Measurements from ENCODE around the gene SMAD3. TPM values are rescaled to one million over a fixed set of nuclear protein-coding genes. Genes with fewer than 3 reads are reported as not detected.
"Not testable (repeated sequence)": the region's sequence is repeated elsewhere in the genome, so short reads cannot be mapped to it uniquely, and the experiment has no call there.

SMAD3 gene
- total and polyA plus RNA-seq, 10 of the 15 experiments (the other 5 are each of a cell fraction or from before 2014, with no cell fraction given), result 5.6 to 43.2 (median 16.0) TPM

DNA sequence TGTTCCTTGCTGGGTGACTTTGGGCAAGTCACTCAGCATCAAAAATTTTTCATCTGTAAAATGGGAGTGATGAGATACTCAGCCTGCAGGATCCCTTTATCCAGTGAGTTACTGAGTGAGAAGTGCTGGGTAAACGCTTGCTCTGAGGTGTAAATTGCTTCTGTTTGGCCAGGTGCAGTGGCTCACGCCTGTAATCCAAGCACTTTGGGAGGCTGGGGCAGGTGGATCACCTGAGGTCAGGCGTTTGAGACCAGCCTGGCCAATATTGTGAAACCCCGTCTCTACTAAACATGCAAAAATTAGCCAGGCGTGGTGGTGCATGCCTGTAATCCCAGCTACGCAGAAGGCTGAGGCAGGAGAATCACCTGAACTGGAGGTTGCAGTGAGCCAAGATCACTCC, 87.6 kb downstream of the SMAD3 start:
- 86% methylated on average over 6 of the region's 6 CpGs for WGBS (ENCODE audit: insufficient coverage, insufficient replicate concordance, low lambda C conversion rate, missing lambda C conversion rate)
- DNase-seq (ENCODE audit: low read depth, low spot score), result not testable (repeated sequence)
- H3K79me2 ChIP-seq (ENCODE audit: control insufficient read depth, insufficient read depth, low read length), result peaks cover 24% of the 10 kb centered on the region

DNA sequence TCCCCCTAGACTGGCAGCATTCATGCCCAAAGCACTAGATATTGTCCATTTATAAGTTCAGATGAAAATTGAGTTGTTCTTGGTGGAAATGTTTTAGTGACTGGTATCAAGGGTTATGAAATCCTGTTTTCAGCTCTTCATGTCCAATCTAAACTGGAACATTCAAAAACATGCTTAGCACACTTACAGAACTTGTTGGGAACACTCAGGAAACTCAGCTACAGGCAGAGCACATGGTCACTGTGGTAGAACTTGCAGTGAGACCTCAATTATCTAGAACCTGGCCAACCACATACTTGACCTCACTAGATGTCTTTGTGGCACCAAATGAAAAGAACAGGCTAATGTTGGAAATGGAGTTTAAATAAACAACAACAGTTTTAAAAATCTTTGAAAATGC, 88.8 kb downstream of the SMAD3 start:
- no TSS peak for BruUV-seq (replicated peaks)
- in situ Hi-C loops (cut with MboI), result no loop called here
- intact Hi-C loops (cut with micrococcal nuclease; ENCODE audit: unreplicated experiment), result no loop called here
- TF ChIP-seq JUNB (IDR thresholded peaks at IDR 0.05), result no peak
- TF ChIP-seq SMARCA5 (IDR thresholded peaks at IDR 0.05), result no peak
- TF ChIP-seq, protein P1, sequence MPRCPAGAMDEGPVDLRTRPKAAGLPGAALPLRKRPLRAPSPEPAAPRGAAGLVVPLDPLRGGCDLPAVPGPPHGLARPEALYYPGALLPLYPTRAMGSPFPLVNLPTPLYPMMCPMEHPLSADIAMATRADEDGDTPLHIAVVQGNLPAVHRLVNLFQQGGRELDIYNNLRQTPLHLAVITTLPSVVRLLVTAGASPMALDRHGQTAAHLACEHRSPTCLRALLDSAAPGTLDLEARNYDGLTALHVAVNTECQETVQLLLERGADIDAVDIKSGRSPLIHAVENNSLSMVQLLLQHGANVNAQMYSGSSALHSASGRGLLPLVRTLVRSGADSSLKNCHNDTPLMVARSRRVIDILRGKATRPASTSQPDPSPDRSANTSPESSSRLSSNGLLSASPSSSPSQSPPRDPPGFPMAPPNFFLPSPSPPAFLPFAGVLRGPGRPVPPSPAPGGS (IDR thresholded peaks at IDR 0.05; ENCODE audit: borderline replicate concordance, insufficient read depth, low read depth, low read length, poor library complexity, severe bottlenecking), result no peak
- TF ChIP-seq MXI1 (IDR thresholded peaks at IDR 0.05; ENCODE audit: low read depth, low read length), result no peak
- no peak for TF ChIP-seq ZNF207 (IDR thresholded peaks at IDR 0.05; ENCODE audit: borderline replicate concordance)
- no peak for TF ChIP-seq NFYA (IDR thresholded peaks at IDR 0.05; ENCODE audit: borderline replicate concordance, low read depth, low read length)
- TF ChIP-seq MEF2B (IDR thresholded peaks at IDR 0.05; ENCODE audit: partially characterized antibody, poor library complexity, severe bottlenecking), result no peak
- no peak for TF ChIP-seq NBN (IDR thresholded peaks at IDR 0.05)
- TF ChIP-seq, protein P2, sequence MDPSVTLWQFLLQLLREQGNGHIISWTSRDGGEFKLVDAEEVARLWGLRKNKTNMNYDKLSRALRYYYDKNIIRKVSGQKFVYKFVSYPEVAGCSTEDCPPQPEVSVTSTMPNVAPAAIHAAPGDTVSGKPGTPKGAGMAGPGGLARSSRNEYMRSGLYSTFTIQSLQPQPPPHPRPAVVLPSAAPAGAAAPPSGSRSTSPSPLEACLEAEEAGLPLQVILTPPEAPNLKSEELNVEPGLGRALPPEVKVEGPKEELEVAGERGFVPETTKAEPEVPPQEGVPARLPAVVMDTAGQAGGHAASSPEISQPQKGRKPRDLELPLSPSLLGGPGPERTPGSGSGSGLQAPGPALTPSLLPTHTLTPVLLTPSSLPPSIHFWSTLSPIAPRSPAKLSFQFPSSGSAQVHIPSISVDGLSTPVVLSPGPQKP (IDR thresholded peaks at IDR 0.05; ENCODE audit: low read depth, low read length), result no peak
- TF ChIP-seq, protein P3, sequence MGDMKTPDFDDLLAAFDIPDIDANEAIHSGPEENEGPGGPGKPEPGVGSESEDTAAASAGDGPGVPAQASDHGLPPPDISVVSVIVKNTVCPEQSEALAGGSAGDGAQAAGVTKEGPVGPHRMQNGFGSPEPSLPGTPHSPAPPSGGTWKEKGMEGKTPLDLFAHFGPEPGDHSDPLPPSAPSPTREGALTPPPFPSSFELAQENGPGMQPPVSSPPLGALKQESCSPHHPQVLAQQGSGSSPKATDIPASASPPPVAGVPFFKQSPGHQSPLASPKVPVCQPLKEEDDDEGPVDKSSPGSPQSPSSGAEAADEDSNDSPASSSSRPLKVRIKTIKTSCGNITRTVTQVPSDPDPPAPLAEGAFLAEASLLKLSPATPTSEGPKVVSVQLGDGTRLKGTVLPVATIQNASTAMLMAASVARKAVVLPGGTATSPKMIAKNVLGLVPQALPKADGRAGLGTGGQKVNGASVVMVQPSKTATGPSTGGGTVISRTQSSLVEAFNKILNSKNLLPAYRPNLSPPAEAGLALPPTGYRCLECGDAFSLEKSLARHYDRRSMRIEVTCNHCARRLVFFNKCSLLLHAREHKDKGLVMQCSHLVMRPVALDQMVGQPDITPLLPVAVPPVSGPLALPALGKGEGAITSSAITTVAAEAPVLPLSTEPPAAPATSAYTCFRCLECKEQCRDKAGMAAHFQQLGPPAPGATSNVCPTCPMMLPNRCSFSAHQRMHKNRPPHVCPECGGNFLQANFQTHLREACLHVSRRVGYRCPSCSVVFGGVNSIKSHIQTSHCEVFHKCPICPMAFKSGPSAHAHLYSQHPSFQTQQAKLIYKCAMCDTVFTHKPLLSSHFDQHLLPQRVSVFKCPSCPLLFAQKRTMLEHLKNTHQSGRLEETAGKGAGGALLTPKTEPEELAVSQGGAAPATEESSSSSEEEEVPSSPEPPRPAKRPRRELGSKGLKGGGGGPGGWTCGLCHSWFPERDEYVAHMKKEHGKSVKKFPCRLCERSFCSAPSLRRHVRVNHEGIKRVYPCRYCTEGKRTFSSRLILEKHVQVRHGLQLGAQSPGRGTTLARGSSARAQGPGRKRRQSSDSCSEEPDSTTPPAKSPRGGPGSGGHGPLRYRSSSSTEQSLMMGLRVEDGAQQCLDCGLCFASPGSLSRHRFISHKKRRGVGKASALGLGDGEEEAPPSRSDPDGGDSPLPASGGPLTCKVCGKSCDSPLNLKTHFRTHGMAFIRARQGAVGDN (IDR thresholded peaks at IDR 0.05), result no peak

More for the DNA sequence above, 87.6 kb downstream of the SMAD3 start:
- H3K9ac ChIP-seq (ENCODE audit: control insufficient read depth, insufficient read depth, low read length); H4K20me1 ChIP-seq (ENCODE audit: control insufficient read depth, insufficient read depth); BruUV-seq (replicated peaks); H3K4me3 ChIP-seq; H3K27me3 ChIP-seq (replicated peaks in 1 of 2; ENCODE audit: control insufficient read depth in 2 of 2, insufficient read depth in 2 of 2, low read length in 1 of 2); H2AFZ ChIP-seq (ENCODE audit: control insufficient read depth, low read depth, low read length); FAIRE-seq; intact Hi-C loops (cut with micrococcal nuclease; ENCODE audit: unreplicated experiment); H3K36me3 ChIP-seq (ENCODE audit: control insufficient read depth in 2 of 2, insufficient read depth in 2 of 2, low read length in 1 of 2); H3K4me2 ChIP-seq (ENCODE audit: control insufficient read depth, insufficient read depth); H3K27ac ChIP-seq (ENCODE audit: control insufficient read depth, insufficient read depth); CTCF ChIA-PET; H3K9me3 ChIP-seq (replicated peaks; ENCODE audit: control insufficient read depth, insufficient read depth, low read length); in situ Hi-C loops (cut with MboI); POLR2A ChIA-PET; RAD21 ChIA-PET (ENCODE audit: unreplicated experiment); ATAC-seq: not testable (repeated sequence)
- SMC1A ChIA-PET (ENCODE audit: uncharacterized antibody, unreplicated experiment), result interaction anchor here (2.1 kb wide), 1 partner anchor 13 kb away, joined by 6 read pairs; no protein-coding TSS in a partner anchor
- H3K4me1 ChIP-seq (ENCODE audit: control insufficient read depth, insufficient read depth, low read length), result peaks cover 17% of the 10 kb centered on the region

More for the DNA sequence above, 88.8 kb downstream of the SMAD3 start:
- SMC1A ChIA-PET (ENCODE audit: uncharacterized antibody, unreplicated experiment), result interaction anchor here (0.8 to 1.7 kb wide), 5 partner anchors 20 to 83 kb away, joined by 3 to 5 read pairs (median 3); no protein-coding TSS in a partner anchor
- FAIRE-seq (no peak), ATAC-seq (no peak), DNase-seq (ENCODE audit: low read depth, low spot score) (no peak)
- H3K36me3 ChIP-seq (ENCODE audit: control insufficient read depth in 2 of 2, insufficient read depth in 2 of 2, low read length in 1 of 2), result peaks cover 2 to 3% of the 10 kb centered on the region in 2 experiments
- no peak overlapping the region for H3K9ac ChIP-seq (ENCODE audit: control insufficient read depth, insufficient read depth, low read length)
- RAD21 ChIA-PET (ENCODE audit: unreplicated experiment), result no interaction called here
- no peak overlapping the region for H3K4me3 ChIP-seq
- H3K4me1 ChIP-seq (ENCODE audit: control insufficient read depth, insufficient read depth, low read length), result peaks cover 14% of the 10 kb centered on the region
- POLR2A ChIA-PET, result interaction anchor here (0.6 kb wide), 1 partner anchor 38 kb away, joined by 3 read pairs; no protein-coding TSS in a partner anchor
- H3K27me3 ChIP-seq (replicated peaks in 1 of 2; ENCODE audit: control insufficient read depth in 2 of 2, insufficient read depth in 2 of 2, low read length in 1 of 2), result no peaks in the 10 kb centered on the region
- H2AFZ ChIP-seq (ENCODE audit: control insufficient read depth, low read depth, low read length), result no peak overlapping the region
- H3K9me3 ChIP-seq (replicated peaks; ENCODE audit: control insufficient read depth, insufficient read depth, low read length), result no peaks in the 10 kb centered on the region; the same call in 1 of the 3 replicates
- no peak overlapping the region for H3K27ac ChIP-seq (ENCODE audit: control insufficient read depth, insufficient read depth)
- CTCF ChIA-PET, result no interaction called here
- H4K20me1 ChIP-seq (ENCODE audit: control insufficient read depth, insufficient read depth), result peaks cover 2% of the 10 kb centered on the region; the same call in 1 of the 2 replicates
- peaks cover 26% of the 10 kb centered on the region for H3K79me2 ChIP-seq (ENCODE audit: control insufficient read depth, insufficient read depth, low read length)
- no peak overlapping the region for H3K4me2 ChIP-seq (ENCODE audit: control insufficient read depth, insufficient read depth)
